ENCODE data around the gene FCAMR. TPM values are rescaled to one million over a fixed set of nuclear protein-coding genes. Genes with fewer than 3 reads are reported as not detected.

Gene FCAMR
- total RNA-seq, 1 experiment from 2014 or later: not detected

DNA sequence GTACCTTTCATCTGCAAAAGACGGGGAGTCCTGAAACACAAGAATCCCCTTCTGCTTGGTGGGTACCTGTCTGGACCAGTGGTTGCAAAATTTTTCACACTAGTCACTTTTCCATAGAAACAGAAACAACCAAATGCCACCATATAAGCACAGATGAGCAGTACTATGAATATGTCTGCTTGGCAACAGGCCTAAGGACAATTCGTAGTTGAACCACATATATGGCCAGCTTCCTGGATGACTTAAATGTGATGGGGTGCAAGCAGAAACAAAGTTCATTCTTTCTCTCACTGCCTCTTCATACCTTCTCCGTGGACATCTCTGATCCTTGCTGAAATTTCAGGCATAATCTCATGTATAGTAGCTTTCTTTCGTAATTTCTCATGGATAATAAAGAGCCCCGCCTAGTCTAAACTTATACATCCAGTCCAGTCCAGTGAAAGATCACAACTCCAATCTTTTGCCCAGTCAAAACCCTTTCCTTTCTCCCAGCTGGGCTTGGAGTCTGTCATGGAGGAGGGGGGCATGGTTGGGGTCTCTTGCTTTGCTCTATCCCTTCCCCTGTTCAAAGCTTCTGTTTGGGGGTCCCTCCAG, 7.0 kb downstream of the FCAMR start:
- TF ChIP-seq, protein P1, sequence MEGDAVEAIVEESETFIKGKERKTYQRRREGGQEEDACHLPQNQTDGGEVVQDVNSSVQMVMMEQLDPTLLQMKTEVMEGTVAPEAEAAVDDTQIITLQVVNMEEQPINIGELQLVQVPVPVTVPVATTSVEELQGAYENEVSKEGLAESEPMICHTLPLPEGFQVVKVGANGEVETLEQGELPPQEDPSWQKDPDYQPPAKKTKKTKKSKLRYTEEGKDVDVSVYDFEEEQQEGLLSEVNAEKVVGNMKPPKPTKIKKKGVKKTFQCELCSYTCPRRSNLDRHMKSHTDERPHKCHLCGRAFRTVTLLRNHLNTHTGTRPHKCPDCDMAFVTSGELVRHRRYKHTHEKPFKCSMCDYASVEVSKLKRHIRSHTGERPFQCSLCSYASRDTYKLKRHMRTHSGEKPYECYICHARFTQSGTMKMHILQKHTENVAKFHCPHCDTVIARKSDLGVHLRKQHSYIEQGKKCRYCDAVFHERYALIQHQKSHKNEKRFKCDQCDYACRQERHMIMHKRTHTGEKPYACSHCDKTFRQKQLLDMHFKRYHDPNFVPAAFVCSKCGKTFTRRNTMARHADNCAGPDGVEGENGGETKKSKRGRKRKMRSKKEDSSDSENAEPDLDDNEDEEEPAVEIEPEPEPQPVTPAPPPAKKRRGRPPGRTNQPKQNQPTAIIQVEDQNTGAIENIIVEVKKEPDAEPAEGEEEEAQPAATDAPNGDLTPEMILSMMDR (conservative IDR thresholded peaks at IDR 0.05; ENCODE audit: low read depth, low read length): no peak
- no peak for TF ChIP-seq EZH2 (IDR thresholded peaks at IDR 0.05; ENCODE audit: borderline replicate concordance, low read depth, low read length, poor library complexity, severe bottlenecking)
- no TSS peak for BruUV-seq (replicated peaks)
- no peak overlapping the region for H3K4me3 ChIP-seq (ENCODE audit: low read depth, low read length, poor library complexity, severe bottlenecking)
- H3K27me3 ChIP-seq (replicated peaks; ENCODE audit: insufficient read depth, low read depth, low read length, poor library complexity): peaks cover 5% of the 10 kb centered on the region
- H3K4me1 ChIP-seq (ENCODE audit: insufficient read depth, low read length, poor library complexity, severe bottlenecking): no peaks in the 10 kb centered on the region
- intact Hi-C loops (cut with micrococcal nuclease; ENCODE audit: unreplicated experiment): no loop called here
- no peaks in the 10 kb centered on the region for H3K36me3 ChIP-seq (ENCODE audit: insufficient read depth, low read length, poor library complexity, severe bottlenecking)
- no peak overlapping the region for H3K27ac ChIP-seq (ENCODE audit: low read depth, low read length, poor library complexity, severe bottlenecking)
- H3K9me3 ChIP-seq (ENCODE audit: low read depth, low read length, poor library complexity, severe bottlenecking): no peaks in the 10 kb centered on the region
- ChIA-PET POLR2A (ENCODE audit: low non-redundant PET) (no interaction called here), CTCF (no interaction called here)
- DNase-seq (ENCODE audit: low spot score): no peak

DNA sequence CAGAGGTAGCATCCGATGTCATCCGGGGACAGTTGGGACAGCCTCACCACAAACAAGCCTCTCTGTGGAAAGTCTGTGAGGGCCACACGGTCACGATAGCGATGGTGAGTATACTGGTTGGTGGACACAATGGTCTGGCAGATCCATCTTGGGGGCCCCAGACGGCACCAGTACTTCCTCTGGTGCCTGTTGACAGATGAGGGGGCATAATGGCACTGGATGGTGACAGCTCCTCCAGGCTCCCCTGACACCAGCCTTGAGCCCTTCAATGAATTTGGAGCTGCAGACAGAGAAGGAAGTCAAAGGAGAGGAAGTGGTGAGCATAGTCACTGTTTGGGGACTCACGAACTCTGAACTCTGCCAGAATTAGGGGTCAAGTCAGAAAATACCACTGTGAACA, 8.0 kb downstream of the FCAMR start:
- intact Hi-C loops (cut with micrococcal nuclease; ENCODE audit: unreplicated experiment): no loop called here
- Histone ChIP-seq H3K27ac (ENCODE audit: low read depth, low read length, poor library complexity, severe bottlenecking) (no peak overlapping the region), H3K36me3 (ENCODE audit: insufficient read depth, low read length, poor library complexity, severe bottlenecking) (no peaks in the 10 kb centered on the region), H3K4me3 (ENCODE audit: low read depth, low read length, poor library complexity, severe bottlenecking) (no peak overlapping the region), H3K27me3 (replicated peaks; ENCODE audit: insufficient read depth, low read depth, low read length, poor library complexity) (peaks cover 5% of the 10 kb centered on the region), H3K4me1 (ENCODE audit: insufficient read depth, low read length, poor library complexity, severe bottlenecking) (no peaks in the 10 kb centered on the region), H3K9me3 (ENCODE audit: low read depth, low read length, poor library complexity, severe bottlenecking) (no peaks in the 10 kb centered on the region)
- no TSS peak for BruUV-seq (replicated peaks)
- POLR2A ChIA-PET (ENCODE audit: low non-redundant PET): no interaction called here
- no peak for DNase-seq (ENCODE audit: low spot score)
- no peak for TF ChIP-seq EZH2 (IDR thresholded peaks at IDR 0.05; ENCODE audit: borderline replicate concordance, low read depth, low read length, poor library complexity, severe bottlenecking)
- CTCF ChIA-PET: no interaction called here

DNA sequence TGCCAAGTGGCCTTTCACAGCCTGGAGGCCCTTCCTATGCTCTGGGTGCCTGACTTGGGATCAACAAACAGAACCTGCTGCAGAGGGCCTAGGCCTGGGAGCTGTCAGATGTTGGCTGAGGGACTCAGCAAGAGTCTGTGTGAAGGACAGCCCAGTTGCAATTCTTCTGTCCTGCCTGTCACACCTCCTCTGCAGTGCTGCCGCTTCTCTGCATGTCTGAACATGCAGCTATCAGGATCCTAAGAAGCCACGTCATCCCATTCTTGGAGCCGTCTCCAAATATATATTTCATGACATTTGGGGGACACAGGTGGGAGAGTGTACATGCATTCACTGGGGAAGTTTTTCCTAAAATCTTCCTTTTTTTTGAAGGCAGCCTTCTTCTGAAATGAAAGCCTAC, 8.6 kb downstream of the FCAMR start:
- H3K27ac ChIP-seq (ENCODE audit: low read depth, low read length, poor library complexity, severe bottlenecking): no peak overlapping the region
- no peaks in the 10 kb centered on the region for H3K9me3 ChIP-seq (ENCODE audit: low read depth, low read length, poor library complexity, severe bottlenecking)
- TF ChIP-seq, protein P1 (conservative IDR thresholded peaks at IDR 0.05; ENCODE audit: low read depth, low read length): no peak
- no peak for TF ChIP-seq EZH2 (IDR thresholded peaks at IDR 0.05; ENCODE audit: borderline replicate concordance, low read depth, low read length, poor library complexity, severe bottlenecking)
- ChIA-PET CTCF (no interaction called here), POLR2A (ENCODE audit: low non-redundant PET) (no interaction called here)
- H3K36me3 ChIP-seq (ENCODE audit: insufficient read depth, low read length, poor library complexity, severe bottlenecking): no peaks in the 10 kb centered on the region
- intact Hi-C loops (cut with micrococcal nuclease; ENCODE audit: unreplicated experiment): no loop called here
- no peaks in the 10 kb centered on the region for H3K4me1 ChIP-seq (ENCODE audit: insufficient read depth, low read length, poor library complexity, severe bottlenecking)
- no peak for DNase-seq (ENCODE audit: low spot score)
- BruUV-seq (replicated peaks): no TSS peak
- peaks cover 5% of the 10 kb centered on the region for H3K27me3 ChIP-seq (replicated peaks; ENCODE audit: insufficient read depth, low read depth, low read length, poor library complexity)
- no peak overlapping the region for H3K4me3 ChIP-seq (ENCODE audit: low read depth, low read length, poor library complexity, severe bottlenecking)

Measured in A673 (cell line).